Stimulated activated CD8-positive, alpha-beta memory T cell treated with anti-CD3 and anti-CD28 coated beads, Interleukin-4, amount 100 ng/mL, for 24 hours (primary cell): ENCODE data around the gene RPIA.
"Not testable (repeated sequence)": the region's sequence is repeated elsewhere in the genome, so short reads cannot be mapped to it uniquely, and the experiment has no call there.

Experiments
- DNase-seq: peaks from one replicate; pipeline ENCODE4 v3.0.0-alpha.2; 2020; ENCODE audit warnings: low read depth

The RPIA gene

DNA sequence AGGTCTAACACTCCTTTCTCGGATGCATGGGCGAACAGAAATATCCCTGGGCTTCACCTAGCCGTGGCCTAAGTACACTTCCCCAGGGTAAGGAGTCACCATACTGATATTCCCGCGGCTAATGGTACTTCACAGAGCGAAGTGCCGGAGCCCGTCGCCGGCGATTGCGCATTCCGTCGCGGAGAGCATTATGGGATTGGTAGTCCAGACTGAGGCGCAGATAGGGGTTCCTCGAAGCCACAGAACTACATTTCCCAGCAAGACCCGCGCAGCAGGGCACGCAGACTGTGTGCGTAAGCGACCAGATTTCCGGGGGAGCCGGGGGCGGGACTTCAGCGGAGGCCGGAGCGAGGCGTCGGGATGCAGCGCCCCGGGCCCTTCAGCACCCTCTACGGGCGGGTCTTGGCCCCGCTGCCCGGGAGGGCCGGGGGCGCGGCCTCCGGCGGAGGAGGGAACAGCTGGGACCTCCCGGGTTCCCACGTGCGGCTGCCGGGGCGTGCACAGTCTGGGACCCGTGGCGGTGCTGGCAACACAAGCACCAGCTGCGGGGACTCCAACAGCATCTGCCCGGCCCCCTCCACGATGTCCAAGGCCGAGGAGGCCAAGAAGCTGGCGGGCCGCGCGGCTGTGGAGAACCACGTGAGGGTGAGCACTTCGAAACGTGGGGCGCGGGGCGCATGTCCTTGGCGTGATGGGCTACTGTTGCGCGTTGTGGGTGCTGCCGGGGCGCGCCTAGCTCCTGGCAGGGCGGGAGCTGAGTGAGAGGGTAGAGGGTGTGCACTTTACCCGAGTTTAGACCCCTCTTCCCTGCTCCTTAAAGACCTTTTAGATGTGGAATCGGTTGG, at the start of gene RPIA:
RPIA (plus strand) TSS at position 335 of the 845 bp plus-strand sequence; CDS start at position 361, 26 bp downstream.
- peak; percentile 99 for DNase-seq

- no peak for DNase-seq
Observed at GRCh38 chr2:88642278-88642677, 49.2 kb upstream of the RPIA start.

GRCh38 chr2:88645291-88645882, 46.1 kb upstream of the RPIA start:
- DNase-seq: not testable (repeated sequence)

DNA sequence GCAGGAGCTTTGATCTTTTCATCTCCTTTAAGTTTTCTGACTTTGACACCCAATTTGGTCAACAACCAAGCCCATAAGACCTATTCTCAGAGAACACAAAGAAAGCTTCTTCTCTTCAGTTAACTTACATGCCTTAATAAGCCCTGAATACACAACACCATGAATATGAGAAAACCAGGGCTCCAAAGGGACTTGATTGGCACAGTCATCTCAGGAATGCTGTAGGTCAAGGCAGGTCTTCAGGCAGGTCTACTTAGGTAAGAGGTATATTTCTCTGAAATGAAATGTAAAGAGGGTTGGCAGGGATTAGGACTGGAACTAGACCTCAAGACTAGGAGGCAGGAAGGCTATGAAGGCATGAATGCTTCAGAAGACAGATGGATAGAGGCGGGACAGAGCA, 39.8 kb upstream of the RPIA start:
- DNase-seq: no peak

- DNase-seq: no peak
Observed at GRCh38 chr2:88654714-88655113, 36.8 kb upstream of the RPIA start.

DNA sequence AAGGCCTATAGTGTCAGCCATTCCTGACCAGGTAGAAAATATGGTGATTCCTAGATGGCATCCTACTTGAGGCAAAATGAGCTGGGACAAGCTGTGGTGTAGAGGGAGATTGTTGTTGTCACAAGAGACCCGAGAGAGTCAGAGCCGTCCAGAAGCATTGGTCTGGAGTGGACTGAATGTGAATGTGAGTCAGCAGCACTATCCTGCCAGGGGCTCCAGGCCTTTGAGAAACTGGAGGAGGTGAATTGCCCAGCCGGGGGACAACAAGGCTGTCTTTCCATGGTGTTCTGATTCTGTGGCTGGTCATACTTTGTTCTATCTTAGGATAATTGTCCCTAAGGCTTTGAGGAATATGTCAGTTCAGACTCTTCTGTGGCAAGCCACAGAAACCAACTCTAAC, 34.8 kb upstream of the RPIA start:
- no peak for DNase-seq

DNA sequence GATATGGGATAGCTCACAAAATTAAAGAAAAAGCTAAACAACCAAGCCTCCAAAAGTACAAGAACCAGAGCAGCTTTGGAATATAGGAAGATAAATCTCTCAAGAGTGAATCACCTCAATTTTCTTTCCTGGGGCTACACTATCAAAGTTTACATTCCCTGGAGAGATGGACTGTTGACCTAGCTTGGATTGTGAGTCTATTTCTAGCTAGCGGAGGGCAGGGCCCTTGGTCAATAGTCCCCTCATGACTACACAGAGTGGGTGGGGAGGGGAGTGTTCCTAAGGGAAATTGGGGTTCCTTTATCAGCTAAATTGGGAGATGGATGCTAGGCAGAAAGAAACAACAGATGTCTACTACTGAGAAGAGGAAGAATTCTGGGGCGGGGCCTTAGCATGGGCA, 34.3 kb upstream of the RPIA start:
- DNase-seq: no peak

DNA sequence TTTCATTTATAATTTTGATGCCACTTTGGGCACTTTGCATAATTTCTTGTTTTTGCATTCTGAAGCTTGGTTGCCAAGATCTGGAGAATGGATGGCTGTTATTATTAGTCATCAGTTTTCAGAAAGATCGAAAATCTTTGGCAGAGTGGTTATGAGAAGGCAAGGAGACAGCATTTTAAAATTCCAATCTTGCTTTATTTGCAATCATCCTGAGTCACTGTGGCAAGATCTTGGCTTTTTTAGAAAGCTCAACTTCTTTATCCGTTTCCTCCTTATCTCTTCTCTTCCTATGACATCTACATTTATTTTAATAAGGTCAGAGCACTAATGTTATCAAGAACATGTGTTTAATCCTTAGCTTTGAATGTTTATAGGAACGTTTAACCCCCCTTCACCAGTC, 33.1 kb upstream of the RPIA start:
- DNase-seq: no peak

DNA sequence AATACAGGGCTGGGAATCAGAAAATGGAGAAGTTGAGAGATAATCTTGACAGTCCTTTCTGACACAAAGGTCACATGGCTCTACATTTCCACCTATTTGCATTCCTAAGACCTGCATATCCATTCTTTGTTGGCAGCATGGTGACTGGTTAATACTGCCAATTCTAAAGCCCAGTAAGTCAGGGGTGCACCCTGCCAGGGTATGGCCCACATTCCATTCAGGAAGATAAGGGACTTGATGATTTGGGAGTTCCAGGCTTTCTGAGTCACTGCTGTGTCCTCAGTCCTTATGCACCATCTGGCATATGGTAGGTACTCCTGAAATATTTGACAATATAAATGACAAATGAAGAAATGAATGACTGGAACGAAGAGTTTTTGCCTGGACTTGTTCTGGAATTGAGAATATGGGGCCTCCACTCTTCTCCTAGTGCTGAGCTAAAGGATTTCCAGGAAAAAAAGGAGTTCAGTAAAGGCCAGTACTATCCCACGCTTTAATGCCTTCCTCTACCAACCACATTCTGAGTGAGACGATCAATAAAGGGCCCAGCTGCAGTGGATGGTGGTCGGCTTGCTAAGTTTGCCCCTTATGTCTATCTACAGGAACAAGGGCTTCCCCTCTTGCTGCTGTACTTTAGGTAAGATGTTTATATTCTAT, 32.5 kb upstream of the RPIA start:
- DNase-seq: no peak

GRCh38 chr2:88659538-88659915, 31.9 kb upstream of the RPIA start:
- DNase-seq: no peak

DNA sequence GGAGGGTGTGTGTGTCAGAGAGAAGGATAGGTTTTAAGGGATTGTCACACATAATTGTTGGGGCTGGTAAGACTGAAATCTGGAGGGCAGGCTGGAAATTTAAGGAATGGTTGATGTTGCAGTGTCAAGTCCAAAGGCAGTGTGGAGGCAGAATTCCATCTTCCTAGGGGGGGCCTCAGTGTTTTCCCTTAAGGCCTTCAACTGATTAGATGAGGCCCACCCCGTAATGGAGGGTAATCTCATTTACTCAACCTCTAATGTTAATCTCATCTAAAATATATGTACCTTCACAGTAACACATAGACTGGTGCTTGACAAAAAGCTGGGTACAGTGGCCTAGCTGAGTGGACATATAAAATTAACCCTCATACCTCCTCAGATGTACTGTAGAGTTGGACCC, 30.9 kb upstream of the RPIA start:
- no peak for DNase-seq

- no peak for DNase-seq
Observed at GRCh38 chr2:88666576-88666975, 24.9 kb upstream of the RPIA start.

DNA sequence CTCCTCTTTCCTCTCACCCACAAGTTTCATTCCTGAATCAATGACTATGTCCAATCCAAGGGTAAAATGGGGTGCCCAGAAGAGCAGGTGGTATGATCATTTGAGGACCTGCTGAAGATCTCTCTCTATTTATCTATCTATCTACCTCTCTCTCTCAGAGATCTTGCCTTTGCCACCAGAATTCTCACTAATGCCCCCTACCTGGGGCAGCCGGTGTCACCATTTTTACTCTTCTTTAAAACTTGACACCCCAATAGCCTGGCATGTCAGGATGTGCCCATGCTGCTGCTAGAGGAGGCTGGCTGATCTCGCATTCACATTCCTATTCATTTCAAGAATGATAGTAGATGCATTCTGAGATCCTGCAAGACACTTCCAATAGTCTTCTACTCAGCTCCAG, 24.3 kb upstream of the RPIA start:
- no peak for DNase-seq

- no peak for DNase-seq
Observed at GRCh38 chr2:88668862-88669261, 22.6 kb upstream of the RPIA start.

GRCh38 chr2:88669482-88670214, 21.8 kb upstream of the RPIA start:
- no peak for DNase-seq

DNA sequence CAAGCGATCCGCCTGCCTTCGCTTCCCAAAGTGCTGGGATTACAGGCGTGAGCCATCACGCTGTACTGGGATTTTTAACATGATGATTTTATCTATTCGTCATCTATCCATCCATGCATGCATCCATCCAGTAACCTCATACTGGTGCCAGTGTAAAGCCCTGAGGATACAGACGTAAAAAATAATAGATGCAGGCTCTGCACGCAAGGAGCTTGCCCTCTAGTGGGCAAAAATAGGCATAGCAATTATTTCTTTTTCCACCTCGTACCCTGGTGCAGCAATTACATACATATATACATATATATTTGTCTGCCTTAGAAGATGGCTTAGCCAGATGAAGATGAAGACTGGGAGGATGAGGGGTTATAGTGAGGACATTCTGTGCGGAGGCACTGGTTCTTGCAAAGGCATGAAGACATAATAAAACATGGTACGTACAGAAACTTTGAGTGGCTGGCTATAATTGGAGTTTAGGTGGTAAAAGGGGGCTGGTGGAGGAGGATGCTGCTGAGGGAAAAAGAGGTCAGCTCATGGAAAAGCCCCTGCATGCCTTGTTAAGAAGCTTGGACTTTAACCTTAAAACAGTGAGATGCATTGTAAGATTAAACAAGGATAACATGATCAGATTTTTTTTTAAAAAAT, 19.6 kb upstream of the RPIA start:
- no peak for DNase-seq

- no peak for DNase-seq
Observed at GRCh38 chr2:88673363-88673762, 18.1 kb upstream of the RPIA start.

GRCh38 chr2:88680266-88680902, 11.1 kb upstream of the RPIA start:
- DNase-seq: no peak

- no peak for DNase-seq
Observed at GRCh38 chr2:88680916-88681315, 10.6 kb upstream of the RPIA start.

DNA sequence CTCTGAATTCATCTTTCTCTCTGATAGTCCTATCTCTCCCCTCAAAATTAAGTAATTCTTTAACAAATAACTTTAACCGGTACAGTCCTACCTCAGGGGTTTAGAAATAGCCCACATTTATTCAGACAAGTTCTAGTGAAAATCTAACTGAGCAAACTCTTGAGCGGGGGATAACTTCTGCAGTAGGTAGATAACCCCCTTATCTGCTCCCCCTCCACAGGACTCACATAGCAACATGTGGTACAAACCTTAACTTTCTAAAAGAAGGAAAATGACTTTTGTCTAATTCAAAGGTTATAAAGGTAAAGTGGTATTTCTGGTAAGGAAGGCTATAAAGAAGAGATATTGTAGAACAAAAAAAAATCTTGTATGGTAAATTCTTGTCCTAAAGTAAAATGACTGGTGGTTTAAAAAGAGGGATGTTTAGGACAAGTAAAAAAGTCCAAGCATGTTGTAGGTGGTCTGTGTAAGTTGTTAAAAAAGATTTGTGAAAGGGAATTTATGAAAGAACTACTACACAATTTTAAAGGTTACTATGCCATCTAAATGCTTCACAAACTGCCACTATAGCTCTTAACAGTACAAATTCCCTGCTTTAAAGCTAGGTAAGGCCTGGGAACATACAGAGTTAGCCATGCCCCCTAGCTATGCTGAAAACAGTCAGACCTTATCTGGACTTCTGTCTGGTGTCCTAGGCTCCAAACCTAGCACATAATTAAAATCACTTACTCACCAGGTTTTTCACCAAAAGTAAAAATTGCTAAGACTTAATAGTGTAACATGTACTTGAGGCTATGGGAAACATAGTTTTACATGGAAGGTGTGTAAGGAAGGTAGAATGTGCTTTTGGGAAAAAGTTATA, 8.1 kb upstream of the RPIA start:
- no peak for DNase-seq

GRCh38 chr2:88684519-88684918, 7.0 kb upstream of the RPIA start:
- no peak for DNase-seq
